Measurements from ENCODE around the gene MTIF3.
A peak's percentile ranks its signal among the peaks of the same experiment; 100 is the strongest.

Gene MTIF3, protein sequence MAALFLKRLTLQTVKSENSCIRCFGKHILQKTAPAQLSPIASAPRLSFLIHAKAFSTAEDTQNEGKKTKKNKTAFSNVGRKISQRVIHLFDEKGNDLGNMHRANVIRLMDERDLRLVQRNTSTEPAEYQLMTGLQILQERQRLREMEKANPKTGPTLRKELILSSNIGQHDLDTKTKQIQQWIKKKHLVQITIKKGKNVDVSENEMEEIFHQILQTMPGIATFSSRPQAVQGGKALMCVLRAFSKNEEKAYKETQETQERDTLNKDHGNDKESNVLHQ

GRCh38 chr13:27449936-27450828, at the start of gene MTIF3:
TSS of gene MTIF3 (minus strand) at chr13:27450564. CDS start at chr13:27440448, 10,116 bp downstream.
- peak; percentile 67 for DNase-seq

DNA sequence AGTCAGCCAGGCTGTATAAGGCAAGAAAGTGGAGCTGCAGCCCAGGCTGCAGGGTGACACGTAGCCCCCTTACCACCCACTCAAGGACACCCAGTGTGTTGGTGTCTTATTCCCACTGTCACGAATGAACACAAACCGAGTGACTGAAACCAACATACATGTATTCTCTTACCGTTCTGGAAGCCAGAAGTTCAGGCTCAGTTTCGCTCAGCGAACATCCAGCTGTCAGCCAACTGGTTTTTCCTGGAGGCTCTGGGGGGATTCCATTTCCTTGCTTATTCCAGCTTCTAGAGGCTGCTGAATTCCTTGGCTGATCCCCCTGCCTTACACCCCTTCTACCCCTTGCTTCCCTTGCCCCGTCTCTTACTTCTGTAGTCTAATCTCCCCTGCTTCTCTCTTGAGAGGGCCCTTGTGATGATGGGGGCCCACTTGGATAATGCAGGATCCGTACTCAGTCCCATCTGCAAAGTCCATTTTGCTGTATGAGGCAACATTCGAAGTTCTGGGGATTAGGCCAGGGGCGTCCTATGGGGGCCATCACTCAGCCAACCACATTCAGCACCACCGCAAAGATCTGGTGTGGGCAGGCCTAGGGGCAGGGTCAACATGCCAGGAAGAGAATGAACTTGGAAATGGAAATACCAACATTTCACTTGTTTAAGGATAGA, 47.3 kb upstream of the MTIF3 start:
- DNase-seq, result no peak

DNA sequence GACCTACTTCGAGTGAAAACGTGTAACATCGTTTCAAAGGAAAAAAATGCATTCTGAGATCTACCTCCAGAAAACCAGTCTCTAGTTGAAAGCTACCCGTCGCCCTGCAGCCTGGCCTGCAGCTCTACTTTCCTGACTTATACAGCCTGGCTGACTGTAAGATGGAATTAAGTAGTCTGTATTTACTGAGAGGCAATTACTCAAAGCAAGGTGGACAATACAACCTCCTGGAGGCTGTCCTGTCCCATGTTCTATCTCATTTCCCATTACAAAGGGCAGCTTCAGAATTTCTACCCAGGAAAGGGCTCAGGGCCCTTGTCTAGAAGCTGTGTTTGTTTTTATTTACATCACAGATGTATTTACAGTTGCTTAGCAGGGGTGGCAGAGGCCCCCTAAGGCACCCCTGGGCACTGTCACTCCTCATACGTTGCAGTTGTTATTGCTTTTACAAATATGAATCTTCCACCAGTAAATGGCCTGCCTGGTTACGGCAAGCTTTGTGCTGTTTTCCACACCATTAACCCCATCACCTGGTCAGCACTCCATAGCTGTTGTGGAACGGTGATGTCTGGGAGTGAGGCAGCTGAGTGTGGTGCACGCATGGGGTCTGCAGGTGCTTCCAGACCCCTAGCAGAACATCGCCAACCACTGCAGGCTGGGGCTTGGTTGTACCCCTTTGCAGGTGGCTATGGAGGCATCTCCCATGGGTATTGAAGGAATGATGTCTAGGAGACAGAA, 46.3 kb upstream of the MTIF3 start:
- no peak for DNase-seq

DNA sequence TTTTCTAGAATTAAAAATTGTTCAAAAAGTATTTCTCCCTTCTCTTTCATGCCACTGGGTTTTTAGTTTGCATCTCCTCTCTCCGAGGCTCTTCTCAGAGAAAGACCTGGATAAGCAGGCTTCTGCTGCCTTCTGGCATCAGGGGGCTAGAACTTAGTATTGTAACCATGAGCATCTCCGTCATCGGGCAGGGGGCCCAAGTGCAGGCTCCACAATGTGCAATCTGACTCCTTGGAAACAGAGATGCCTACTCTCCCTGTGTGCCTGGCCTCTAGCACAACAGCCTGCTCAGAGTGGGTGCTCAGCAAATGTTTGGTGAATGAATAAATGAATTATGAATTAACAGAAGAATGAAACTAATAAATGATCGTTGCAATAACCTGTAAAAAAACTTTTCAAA, 45.6 kb upstream of the MTIF3 start:
- no peak for DNase-seq

GRCh38 chr13:27495551-27495950, 45.2 kb upstream of the MTIF3 start:
- DNase-seq, result no peak

DNA sequence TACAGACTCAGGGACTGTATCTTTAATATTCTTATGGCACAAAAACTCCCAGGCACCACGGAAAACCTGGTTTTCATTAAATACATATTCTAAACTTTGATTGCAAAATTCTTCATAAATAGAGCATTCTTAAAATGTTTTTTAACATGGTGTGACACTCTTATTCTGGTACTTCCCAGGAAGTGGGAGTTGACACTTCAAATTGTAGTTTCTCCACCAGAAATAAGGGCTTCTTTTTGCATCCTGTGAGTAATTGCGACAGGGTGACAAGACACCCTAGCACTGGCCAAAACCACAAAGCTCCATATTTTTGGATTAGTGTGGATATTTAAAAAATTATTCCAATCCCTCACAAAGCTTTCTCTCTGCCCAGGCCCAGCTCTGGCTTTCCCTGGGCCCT, 43.6 kb upstream of the MTIF3 start:
- no peak for DNase-seq

- no peak for DNase-seq
These were observed 39.1 kb upstream of the MTIF3 start for GRCh38 chr13:27489456-27489855.

GRCh38 chr13:27487776-27488175, 37.4 kb upstream of the MTIF3 start:
- DNase-seq, result no peak

DNA sequence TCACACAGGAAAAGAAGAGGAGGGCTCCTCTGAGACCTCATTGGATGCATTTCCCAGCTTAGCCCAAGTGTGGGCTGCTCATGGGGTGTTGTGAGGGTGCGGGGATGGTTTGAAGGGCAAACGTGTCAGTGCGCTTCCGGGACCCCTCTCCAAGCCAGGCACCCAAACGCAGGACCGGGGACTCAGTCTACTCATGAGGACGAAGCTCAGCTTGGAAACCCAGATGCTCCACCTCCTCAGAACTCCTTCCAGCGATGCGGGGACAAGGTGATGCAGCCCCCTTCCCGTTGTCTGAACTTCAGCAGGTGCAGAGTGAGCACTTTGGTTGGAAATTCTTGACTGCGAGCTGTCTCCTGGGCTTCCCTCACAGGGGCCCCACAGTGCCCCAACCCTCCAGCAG, 33.1 kb upstream of the MTIF3 start:
- DNase-seq, result no peak

DNA sequence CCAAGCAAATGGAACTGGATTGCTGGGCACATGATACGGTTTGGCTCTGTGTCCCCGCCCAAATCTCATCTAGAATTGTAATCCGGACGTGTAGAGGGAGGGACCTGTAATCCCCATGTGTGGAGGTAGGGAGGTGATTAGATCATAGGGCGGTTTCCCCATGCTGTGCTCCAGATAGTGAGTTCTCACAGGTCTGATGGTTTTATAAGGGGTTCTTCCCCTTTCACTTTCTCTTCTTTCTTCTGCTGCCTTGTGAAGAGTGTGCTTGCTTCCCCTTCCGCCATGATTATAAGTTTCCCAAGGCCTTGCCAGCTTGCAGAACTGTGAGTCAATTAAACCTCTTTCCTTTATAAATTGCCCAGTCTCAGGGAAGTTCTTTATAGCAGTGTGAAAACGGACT, 32.6 kb upstream of the MTIF3 start:
- DNase-seq, result no peak

DNA sequence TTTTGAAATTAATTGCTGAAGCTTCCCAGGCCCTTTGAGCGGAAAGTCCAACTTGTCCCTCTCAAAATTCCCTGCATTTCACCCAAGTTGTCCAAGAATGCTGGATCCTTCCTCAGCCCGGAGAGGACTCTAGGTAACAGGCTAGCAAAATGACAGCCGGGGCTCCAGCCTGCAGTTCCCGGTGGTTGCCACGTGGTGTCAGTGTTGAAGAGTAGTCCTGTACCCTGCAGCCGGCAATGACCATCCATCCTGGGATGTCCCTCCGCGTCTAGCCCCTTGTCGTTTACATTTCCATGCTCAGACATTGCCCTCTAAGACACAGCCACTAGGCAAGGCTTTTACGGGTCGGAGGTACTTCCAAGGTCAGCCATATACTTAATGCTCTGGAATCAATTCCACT, 31.4 kb upstream of the MTIF3 start:
- DNase-seq, result no peak

DNA sequence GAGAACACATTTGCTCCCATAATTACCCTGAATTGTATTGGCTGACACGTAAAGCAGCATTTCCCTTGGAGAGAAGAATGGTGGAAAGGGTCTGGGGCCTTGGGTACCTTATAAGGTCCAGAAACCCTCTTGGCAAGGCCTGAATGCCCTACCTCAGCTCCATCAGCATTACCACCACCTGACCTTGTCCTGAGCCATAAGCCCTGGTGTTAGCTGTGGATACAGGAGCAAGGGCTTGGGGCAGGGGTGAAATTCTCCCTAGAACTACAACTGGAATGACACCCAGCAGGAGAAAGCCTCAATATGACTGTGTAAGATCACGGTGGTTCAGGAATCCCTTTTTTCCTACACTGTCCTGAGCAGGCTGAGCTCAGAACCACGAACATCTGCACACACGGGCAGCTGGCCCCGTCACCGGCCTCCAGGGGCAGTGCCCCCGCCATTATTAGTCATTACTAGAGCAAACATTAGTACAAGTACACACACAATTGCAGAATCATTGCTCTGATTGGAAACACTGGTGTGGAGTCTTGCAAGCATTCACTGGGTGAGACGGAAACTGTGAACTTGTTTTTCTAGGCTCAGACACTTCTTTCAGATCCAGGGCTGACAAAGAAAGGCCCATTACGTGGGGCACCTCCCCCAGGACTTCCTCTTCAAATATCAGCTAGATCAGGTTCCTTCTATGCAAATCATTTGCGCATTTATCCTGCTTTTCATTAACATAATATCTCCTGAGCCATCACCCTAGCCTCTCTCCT, 26.8 kb upstream of the MTIF3 start:
- DNase-seq, result no peak

DNA sequence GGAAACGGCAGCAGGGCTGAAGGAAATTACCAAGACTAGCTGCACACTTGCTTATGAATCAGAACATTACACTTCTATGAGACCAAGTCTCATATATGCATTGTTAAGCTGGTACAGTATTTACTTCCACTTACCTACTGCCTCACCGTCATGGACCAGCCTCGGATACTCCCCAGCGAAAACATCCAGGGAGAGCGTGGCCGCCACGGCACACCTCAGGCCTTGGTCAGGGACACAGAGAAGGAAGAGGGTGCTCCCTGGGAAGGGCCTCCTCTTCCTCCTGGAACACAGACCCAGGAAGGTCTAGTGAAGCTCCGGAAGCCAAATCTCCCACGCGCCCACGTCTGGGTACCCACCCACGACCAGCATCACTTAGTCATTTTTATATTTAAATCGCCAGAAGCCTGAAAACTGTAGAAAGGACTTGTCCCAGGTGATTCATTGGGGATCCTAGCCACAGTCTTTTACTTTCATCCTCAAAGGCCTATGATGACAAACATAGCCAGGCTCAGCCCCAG, 24.4 kb upstream of the MTIF3 start:
- DNase-seq, result no peak

GRCh38 chr13:27472941-27473340, 22.6 kb upstream of the MTIF3 start:
- no peak for DNase-seq

DNA sequence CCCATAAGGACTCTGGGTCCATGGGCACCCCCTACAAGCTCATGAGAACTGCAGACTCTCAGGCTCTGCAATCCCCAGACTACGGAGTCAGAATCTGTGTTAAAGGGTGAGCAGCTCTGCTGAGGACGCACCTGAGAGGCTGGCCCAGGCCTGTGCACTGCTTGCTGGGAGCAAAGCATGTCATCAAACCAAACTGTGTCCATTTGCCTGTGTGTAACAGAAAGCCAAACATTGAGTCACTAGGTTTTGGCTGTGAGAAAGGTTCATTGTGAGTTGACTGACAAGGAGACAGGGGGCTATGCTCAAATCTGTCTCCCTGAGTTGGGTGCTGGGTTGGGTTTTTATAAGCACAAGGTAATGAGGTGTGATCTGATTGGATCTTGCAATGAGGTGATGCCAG, 22.1 kb upstream of the MTIF3 start:
- DNase-seq, result no peak

DNA sequence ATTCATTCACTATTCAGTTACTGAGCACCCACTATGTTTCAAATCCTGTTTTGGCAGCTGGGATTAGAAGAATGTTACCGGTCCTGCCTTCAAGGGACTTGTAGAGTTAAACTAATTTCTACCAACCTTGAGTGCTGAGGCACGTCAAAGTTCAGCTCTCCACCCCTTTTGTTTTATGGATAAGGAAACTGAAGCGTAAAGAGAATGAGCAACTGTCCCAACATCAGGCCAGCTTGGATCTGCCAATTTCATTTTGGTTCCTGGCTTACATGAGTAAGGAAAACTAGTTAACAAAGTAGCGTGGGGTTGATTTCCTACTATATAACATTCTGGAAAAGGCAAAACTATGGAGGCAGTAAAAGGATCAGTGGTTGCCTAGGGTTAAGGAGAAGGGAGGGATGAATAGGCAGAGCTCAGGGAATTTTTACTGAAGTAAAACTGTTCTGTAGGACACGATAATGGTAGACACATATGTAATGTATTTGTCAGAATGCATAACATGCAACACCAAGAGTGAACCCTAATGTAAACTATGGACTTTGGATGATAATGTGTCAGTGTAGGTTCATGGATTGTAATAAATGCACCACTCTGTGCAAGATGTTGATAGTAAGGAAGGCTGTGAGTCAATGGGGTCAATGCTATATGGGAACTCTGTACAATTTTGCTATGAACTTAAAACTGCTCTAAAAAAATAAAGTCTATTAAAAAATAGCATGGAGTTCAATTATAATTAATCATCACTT, 19.9 kb upstream of the MTIF3 start:
- no peak for DNase-seq

DNA sequence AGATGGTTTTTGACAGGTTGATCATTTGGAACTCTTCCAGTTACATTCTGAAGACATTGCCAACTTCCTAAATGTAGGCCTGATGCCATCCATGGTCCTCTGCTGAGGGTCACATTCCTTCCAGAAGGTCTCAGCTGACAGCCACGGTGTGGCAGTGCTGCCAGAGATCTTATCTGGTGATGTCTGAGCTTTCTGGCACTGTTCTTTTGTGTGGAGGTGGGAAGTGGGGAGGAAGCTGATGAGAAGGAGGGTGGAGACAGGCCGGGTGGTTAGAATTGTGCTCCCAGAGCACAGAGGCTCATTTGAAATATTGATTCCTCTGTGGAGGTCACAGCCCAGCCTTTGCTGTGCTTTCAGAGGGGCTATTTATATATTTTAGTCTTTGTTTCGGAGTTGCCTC, 16.1 kb upstream of the MTIF3 start:
- DNase-seq, result no peak

DNA sequence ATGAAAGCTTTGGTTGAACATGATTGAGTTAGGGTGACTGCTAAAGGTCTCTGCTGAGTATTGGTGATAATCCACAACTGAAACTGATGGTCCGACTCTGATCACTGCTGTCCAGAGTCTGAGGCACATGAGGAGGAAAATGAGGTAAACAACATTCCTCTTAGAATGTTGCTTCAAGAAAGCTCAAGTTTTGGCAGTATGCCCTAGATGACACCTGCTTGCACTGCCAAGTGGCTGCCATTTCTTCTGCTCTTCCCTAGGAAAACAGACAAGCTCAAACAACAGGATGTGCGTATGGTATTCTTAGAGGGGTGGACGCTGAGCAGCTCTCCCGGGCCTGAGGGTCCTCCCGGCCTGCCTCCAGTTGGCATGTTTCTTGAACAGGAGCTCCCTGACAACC, 15.2 kb upstream of the MTIF3 start:
- no peak for DNase-seq

- no peak for DNase-seq
These were observed 13.1 kb upstream of the MTIF3 start for GRCh38 chr13:27463500-27463899.

DNA sequence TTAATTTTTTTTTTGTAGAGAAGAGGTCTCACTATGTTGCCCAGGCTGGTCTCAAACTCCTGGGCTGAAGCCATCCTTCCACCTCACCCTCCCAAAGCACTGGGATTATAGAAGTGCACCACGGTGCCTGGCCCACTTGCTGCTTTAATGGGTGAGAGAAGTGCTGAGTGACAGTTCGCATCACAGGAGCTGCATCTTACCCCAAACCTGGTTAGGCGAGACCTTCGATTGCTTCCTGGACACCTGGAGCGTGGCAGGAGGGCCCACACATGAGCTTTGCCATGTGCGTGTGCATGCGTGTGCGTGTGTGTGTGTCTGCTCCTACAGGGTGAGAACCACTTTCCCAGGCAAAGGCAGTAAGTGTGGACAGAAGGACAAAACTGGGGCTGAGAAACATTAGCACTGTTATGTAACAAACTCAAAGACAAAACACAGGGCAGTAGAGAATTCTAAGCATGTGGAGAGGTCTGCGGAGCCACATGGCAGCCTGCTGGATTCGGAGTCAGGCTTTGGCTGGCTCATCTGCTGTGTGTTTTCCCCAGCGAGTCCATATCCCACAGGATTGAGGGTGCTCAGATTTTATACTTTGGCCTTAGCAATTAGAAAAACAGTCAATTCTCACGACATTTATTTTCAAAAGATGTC, 11.7 kb upstream of the MTIF3 start:
- no peak for DNase-seq

- no peak for DNase-seq
These were observed 5.0 kb upstream of the MTIF3 start for GRCh38 chr13:27455331-27455855.
